Keratinocyte (primary cell): ENCODE results near the gene MMP24OS. TPM values are rescaled to one million over a fixed set of nuclear protein-coding genes. Genes with fewer than 3 reads are reported as not detected.

ENCODE experiments used
- DNase-seq: peaks from one replicate; pipeline ENCODE4 v3.0.0-alpha.2; 2011; ENCODE audit warnings: low read depth, missing footprints, low spot score
- FAIRE-seq: peaks from 2 replicates; lab custom pipeline; 2011; peaks lifted over from hg19 to GRCh38; lab: Jason Lieb, UNC
- H2AFZ ChIP-seq: 2 replicates; pipeline ENCODE4 v1.6.0; 2012; ENCODE audit warnings: low read length, control low read depth, inconsistent platforms; ENCODE audit not compliant: control insufficient read depth
- H3K27ac ChIP-seq: 2 replicates; pipeline ENCODE4 v1.5.1; 2011; ENCODE audit warnings: low read length; ENCODE audit not compliant: control insufficient read depth, insufficient read depth
- H3K27me3 ChIP-seq: 3 replicates; pipeline ENCODE4 v1.6.0; 2011; ENCODE audit warnings: low read length; ENCODE audit not compliant: control insufficient read depth, insufficient read depth; ENCODE audit errors: extremely low read depth
- H3K36me3 ChIP-seq, 2 experiments: 2 replicates in 1 of 2; 3 replicates in 1 of 2; pipeline ENCODE4 v1.5.1; 2011; ENCODE audit warnings: low read length in 2 of 2, mild to moderate bottlenecking in 1 of 2; ENCODE audit not compliant: control insufficient read depth in 2 of 2, insufficient read depth in 2 of 2; ENCODE audit errors: extremely low read depth in 1 of 2
- H3K4me1 ChIP-seq: 3 replicates; pipeline ENCODE4 v1.5.1; 2011; ENCODE audit warnings: low read length; ENCODE audit not compliant: control insufficient read depth, insufficient read depth; ENCODE audit errors: extremely low read depth
- H3K4me2 ChIP-seq: 3 replicates; pipeline ENCODE4 v1.6.0; 2011; ENCODE audit warnings: low read depth, low read length; ENCODE audit not compliant: control insufficient read depth, insufficient read depth; ENCODE audit errors: extremely low read depth
- H3K4me3 ChIP-seq, 3 experiments: fragments of 200-600 bp in 1 of 3; sonication (generic) in 1 of 3; 2 replicates in 2 of 3; 3 replicates in 1 of 3; pipeline ENCODE4 v1.5.1; 2011 to 2016; ENCODE audit warnings: low read length in 3 of 3, mild to moderate bottlenecking in 3 of 3, control low read depth in 2 of 3, inconsistent platforms in 1 of 3, low read depth in 1 of 3, mixed read lengths in 1 of 3, mixed run types in 1 of 3, moderate library complexity in 1 of 3; ENCODE audit not compliant: control insufficient read depth in 2 of 3, insufficient read depth in 2 of 3; ENCODE audit errors: extremely low read depth in 1 of 3
- H3K79me2 ChIP-seq: 2 replicates; pipeline ENCODE4 v1.6.0; 2012; ENCODE audit warnings: low read length; ENCODE audit not compliant: control insufficient read depth, insufficient read depth
- H3K9ac ChIP-seq: 3 replicates; pipeline ENCODE4 v1.6.0; 2011; ENCODE audit warnings: low read length; ENCODE audit not compliant: control insufficient read depth, insufficient read depth; ENCODE audit errors: extremely low read depth
- H3K9me1 ChIP-seq: 3 replicates; pipeline ENCODE4 v1.6.0; 2011; ENCODE audit warnings: low read length; ENCODE audit not compliant: control insufficient read depth, insufficient read depth; ENCODE audit errors: extremely low read depth
- H3K9me3 ChIP-seq: 2 replicates; pipeline ENCODE4 v1.5.1; 2012; ENCODE audit warnings: low read depth, low read length; ENCODE audit not compliant: control insufficient read depth
- H4K20me1 ChIP-seq: 3 replicates; pipeline ENCODE4 v1.6.0; 2011; ENCODE audit warnings: low read length; ENCODE audit not compliant: control insufficient read depth, insufficient read depth; ENCODE audit errors: extremely low read depth
- CTCF ChIP-seq, 3 experiments: IDR thresholded peaks in 1 of 3; conservative IDR thresholded peaks in 1 of 3; optimal IDR thresholded peaks in 1 of 3; 2 replicates in 2 of 3; 3 replicates in 1 of 3; pipeline versions ENCODE3 to v1.5.1; 2011; ENCODE audit warnings: low read length in 3 of 3, mild to moderate bottlenecking in 3 of 3, moderate library complexity in 2 of 3, control low read depth in 1 of 3, inconsistent platforms in 1 of 3; ENCODE audit not compliant: insufficient read depth in 2 of 3; ENCODE audit errors: extremely low read depth in 1 of 3
- EZH2 ChIP-seq: IDR thresholded peaks from one replicate; pipeline ENCODE4 v1.6.1; 2012; ENCODE audit warnings: inconsistent platforms, mild to moderate bottlenecking, low read length, moderate library complexity
- dilution Hi-C: fragments of 300-500 bp; cut with MboI; formaldehyde crosslinking; loops from one replicate; pipeline ENCODE4 v1.7.0; 2020; ENCODE audit warnings: low sequenced_read_pairs; ENCODE audit not compliant: extremely low pct_ligation_motif_present
- polyA plus RNA-seq, 5 experiments: library from polyadenylated mRNA; depleted of rRNA in 3 of 5; stranded (reverse) in 3 of 5; stranded (forward) in 1 of 5; unstranded in 1 of 5; fragments of >200 nt; gene quantifications; 1 replicate in 1 of 5; 2 replicates in 3 of 5; 3 replicates in 1 of 5; pipeline versions ENCODE4 v1.2.1 to v1.2.3, GENCODE V29; 2011 to 2012; ENCODE audit warnings: missing spikeins in 2 of 5, low read depth in 1 of 5, low replicate concordance in 1 of 5

Gene MMP24OS
- polyA plus RNA-seq, 1 donor (not counting 4 experiments of a cell fraction or from before 2014, with no cell fraction given) = 19.5 TPM

DNA sequence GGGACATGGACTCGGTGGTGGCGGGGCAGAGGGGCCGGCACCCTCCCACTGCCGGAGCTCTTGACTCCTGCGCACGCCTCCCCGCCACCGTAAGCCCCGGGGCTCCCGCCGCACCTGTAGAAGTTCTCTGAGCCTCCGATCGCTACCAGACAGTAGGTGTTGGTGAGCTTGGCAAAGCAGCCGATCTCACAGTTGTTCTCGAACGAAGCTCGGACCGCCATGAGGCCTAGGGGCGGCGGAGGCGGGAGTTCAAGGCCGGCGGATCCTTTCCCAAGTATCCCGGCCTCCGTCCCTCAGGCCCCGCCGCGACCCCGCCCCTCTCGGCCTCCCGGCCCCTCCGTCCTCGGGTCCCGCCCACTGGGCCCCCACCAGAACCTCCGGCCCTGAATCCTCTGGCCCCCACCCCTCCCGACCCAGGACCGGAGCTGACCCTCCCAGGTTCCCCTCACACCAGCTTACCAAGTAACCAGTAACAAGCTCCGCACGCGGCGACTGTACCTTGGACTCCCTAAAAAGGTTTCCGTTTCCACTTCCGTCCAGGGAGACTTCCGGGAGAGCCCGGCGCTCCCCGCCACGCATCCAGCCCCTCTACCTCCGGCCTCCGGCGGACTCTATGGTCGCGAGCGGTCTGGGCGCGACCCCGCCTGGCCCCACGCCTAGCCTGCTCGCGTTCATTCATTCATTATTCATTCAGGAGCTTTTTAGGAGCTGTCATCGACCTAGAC is 6.5 kb upstream of the MMP24OS start, which contains the start of gene EIF6:
Gene EIF6 (minus strand): TSS at position 506 of the 725 bp plus-strand sequence. CDS start 285 bp downstream, at position 221.
- FAIRE-seq = no peak
- peaks cover 37% of the 10 kb centered on the region for H3K79me2 ChIP-seq

DNA sequence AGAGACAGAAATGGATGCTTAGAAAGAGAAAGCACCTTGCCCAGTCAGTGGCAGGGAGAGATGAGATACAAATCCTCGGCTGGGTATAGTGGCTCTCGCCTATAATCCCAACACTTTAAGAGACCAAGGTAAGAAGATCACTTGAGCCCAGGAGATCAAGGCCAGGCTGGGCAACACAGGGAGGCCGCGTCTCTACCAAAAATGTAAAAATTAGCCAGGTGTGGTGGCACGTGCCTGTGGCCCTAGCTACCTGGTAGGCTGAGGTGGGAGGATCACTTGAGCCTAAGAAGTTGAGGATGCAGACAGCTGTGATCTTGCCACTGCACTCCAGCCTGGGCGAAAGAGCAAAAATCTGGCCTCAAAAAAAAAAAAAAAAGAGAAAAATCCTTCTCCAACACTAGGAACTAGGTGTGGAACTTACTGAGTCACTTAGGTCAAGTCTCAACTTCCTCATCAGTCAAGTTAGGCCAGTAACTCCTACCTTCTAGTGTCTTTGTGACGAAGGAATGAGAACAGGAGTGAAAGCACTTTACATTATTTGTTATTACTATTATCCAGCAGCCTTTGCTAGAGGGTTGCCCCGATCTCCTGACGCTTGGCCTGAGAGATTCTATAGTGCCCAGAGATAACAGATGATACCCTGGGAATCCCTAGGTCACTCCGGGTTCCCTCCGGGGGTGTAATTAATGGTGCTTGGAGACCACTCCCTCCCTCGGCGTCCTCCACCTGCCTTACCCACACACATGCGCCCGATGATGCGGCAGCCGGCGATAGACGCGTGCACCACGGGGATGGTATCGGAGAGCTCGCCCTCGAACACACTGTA is 5.7 kb upstream of the MMP24OS start:
- H3K79me2 ChIP-seq = peaks cover 37% of the 10 kb centered on the region
- no peaks in the 10 kb centered on the region for H3K9me3 ChIP-seq
- peaks cover 4% of the 10 kb centered on the region for H4K20me1 ChIP-seq
- peaks cover 2% of the 10 kb centered on the region for H3K9me1 ChIP-seq
- DNase-seq (no peak), FAIRE-seq (no peak)
- H3K27ac ChIP-seq = peak overlapping the region; percentile 85
- H3K9ac ChIP-seq = peak overlapping the region; percentile 85
- H3K4me3 ChIP-seq = peak overlapping the region; percentile 76 to 85 (median 80)
- H3K36me3 ChIP-seq = peaks cover 10 to 46% of the 10 kb centered on the region in 2 experiments
- H3K4me1 ChIP-seq = peaks cover 36% of the 10 kb centered on the region
- dilution Hi-C loops = no loop called here
- H2AFZ ChIP-seq = no peak overlapping the region
- TF ChIP-seq EZH2 (no peak), CTCF (optimal IDR thresholded peaks at IDR 0.05 in 1 of 3, IDR thresholded peaks at IDR 0.05 in 1 of 3, conservative IDR thresholded peaks at IDR 0.05 in 1 of 3; ENCODE audit: extremely low read depth in 1 of 3, insufficient read depth in 2 of 3, low read length in 3 of 3) (no peak)
- peak overlapping the region; percentile 63 for H3K4me2 ChIP-seq
- H3K27me3 ChIP-seq = no peaks in the 10 kb centered on the region

More for the DNA sequence above, 6.5 kb upstream of the MMP24OS start, which contains the start of gene EIF6:
- peak within 1 kb of the TSS; percentile 76 to 85 (median 80) for H3K4me3 ChIP-seq
- no peaks in the 10 kb centered on the region for H3K27me3 ChIP-seq
- H4K20me1 ChIP-seq = no peaks in the 10 kb centered on the region
- H2AFZ ChIP-seq = peak within 1 kb of the TSS; percentile 92
- H3K4me1 ChIP-seq = peaks cover 28% of the 10 kb centered on the region
- peak within 1 kb of the TSS; percentile 85 for H3K9ac ChIP-seq
- peak within 1 kb of the TSS; percentile 92 for H3K4me2 ChIP-seq
- dilution Hi-C loops = no loop called here
- TF ChIP-seq CTCF (optimal IDR thresholded peaks at IDR 0.05 in 1 of 3, IDR thresholded peaks at IDR 0.05 in 1 of 3, conservative IDR thresholded peaks at IDR 0.05 in 1 of 3; ENCODE audit: extremely low read depth in 1 of 3, insufficient read depth in 2 of 3, low read length in 3 of 3) (no peak), EZH2 (no peak)
- H3K9me3 ChIP-seq = no peaks in the 10 kb centered on the region
- H3K9me1 ChIP-seq = no peaks in the 10 kb centered on the region
- H3K27ac ChIP-seq = peak within 1 kb of the TSS; percentile 85
- DNase-seq = peak; percentile 83
- H3K36me3 ChIP-seq = peaks cover 5 to 38% of the 10 kb centered on the region in 2 experiments
